BLaER1 treated with 17β-estradiol and CSF1 and Interleukin-3, amounts not matched to agents 10 nM and 100 nM (cell line): ENCODE measurements around the gene CNN1.
A peak's percentile ranks its signal among the peaks of the same experiment; 100 is the strongest.

ENCODE experiments used
- H3K27ac ChIP-seq, 11 experiments: shearing (Covaris generic); formaldehyde crosslinking; 2 replicates each; pipeline ENCODE4 v1.8.1; 2022
- H3K27me3 ChIP-seq, 11 experiments: shearing (Covaris generic); formaldehyde crosslinking; 2 replicates each; pipeline ENCODE4 v1.8.1; 2022
- H3K36me3 ChIP-seq, 11 experiments: shearing (Covaris generic); formaldehyde crosslinking; 2 replicates each; pipeline ENCODE4 v1.8.1; 2022
- H3K4me1 ChIP-seq, 10 experiments: shearing (Covaris generic); formaldehyde crosslinking; 2 replicates each; pipeline ENCODE4 v1.8.1; 2022
- H3K4me2 ChIP-seq, 11 experiments: shearing (Covaris generic); formaldehyde crosslinking; 2 replicates each; pipeline ENCODE4 v1.8.1; 2022
- H3K4me3 ChIP-seq, 10 experiments: shearing (Covaris generic); formaldehyde crosslinking; 2 replicates each; pipeline ENCODE4 v1.8.1; 2022
- H3K9ac ChIP-seq, 11 experiments: shearing (Covaris generic); formaldehyde crosslinking; 2 replicates each; pipeline ENCODE4 v1.8.1; 2022
- H3K9me3 ChIP-seq, 11 experiments: shearing (Covaris generic); formaldehyde crosslinking; replicated peaks in 1 of 11; 2 replicates each; pipeline ENCODE4 v1.8.1; 2022
- H4K20me1 ChIP-seq, 11 experiments: shearing (Covaris generic); formaldehyde crosslinking; 2 replicates each; pipeline ENCODE4 v1.8.1; 2022
- Cebpa-rat ChIP-seq, 11 experiments: shearing (Covaris generic); IDR thresholded peaks; 2 replicates each; pipeline ENCODE4 v1.8.1; 2022

Gene CNN1

DNA sequence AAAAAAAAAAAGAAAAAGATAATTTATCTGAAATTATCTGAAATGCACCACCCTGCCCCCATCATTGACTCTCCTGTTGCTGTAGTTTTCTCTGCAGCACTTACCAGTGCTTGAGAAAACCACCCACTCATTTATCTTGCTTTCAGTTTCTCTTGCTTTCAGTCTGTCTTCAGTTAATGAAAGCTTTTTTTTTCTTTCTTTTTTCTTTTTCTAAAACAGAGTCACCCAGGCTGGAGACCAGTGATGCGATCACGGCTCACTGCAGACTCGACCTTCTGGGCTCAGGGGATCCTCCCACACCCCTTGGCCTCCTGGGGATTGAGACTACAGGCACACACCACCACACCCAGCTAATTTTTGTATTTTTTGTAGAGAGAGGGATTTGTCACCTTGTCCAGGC lies 43.1 kb downstream of the CNN1 start:
- Histone ChIP-seq H3K4me1 (peaks cover 73 to 99% (median 83%) of the 10 kb centered on the region in 10 experiments), H3K4me3 (peak overlapping the region in 6 of 10 experiments; percentile 2 to 48 (median 24); a peak in 6 of 20 replicates), H3K36me3 (no peaks in the 10 kb centered on the region), H3K9ac (peak overlapping the region; percentile 7 to 67 (median 50); a peak in 17 of 22 replicates), H4K20me1 (peaks cover 0 to 12% (median 0%) of the 10 kb centered on the region in 11 experiments; a peak in 3 of 22 replicates), H3K27me3 (peaks cover 19 to 33% (median 28%) of the 10 kb centered on the region in 11 experiments), H3K27ac (peak overlapping the region; percentile 7 to 75 (median 65); a peak in 20 of 22 replicates), H3K9me3 (no peaks in the 10 kb centered on the region), H3K4me2 (peak overlapping the region; percentile 77 to 97 (median 88))
- TF ChIP-seq Cebpa-rat (IDR thresholded peaks at IDR 0.05), result no peak

- Histone ChIP-seq H3K4me1 (peaks cover 34 to 59% (median 46%) of the 10 kb centered on the region in 10 experiments), H3K27ac (peak overlapping the region in 1 of 11 experiments; percentile 2; a peak in 1 of 22 replicates), H3K9ac (no peak overlapping the region), H3K4me2 (peak overlapping the region; percentile 14 to 56 (median 35); a peak in 16 of 22 replicates), H4K20me1 (no peaks in the 10 kb centered on the region), H3K4me3 (no peak overlapping the region), H3K27me3 (no peaks in the 10 kb centered on the region), H3K9me3 (no peaks in the 10 kb centered on the region), H3K36me3 (no peaks in the 10 kb centered on the region)
- TF ChIP-seq Cebpa-rat (IDR thresholded peaks at IDR 0.05), result no peak
Observed at GRCh38 chr19:11586331-11586730, 47.7 kb downstream of the CNN1 start.

DNA sequence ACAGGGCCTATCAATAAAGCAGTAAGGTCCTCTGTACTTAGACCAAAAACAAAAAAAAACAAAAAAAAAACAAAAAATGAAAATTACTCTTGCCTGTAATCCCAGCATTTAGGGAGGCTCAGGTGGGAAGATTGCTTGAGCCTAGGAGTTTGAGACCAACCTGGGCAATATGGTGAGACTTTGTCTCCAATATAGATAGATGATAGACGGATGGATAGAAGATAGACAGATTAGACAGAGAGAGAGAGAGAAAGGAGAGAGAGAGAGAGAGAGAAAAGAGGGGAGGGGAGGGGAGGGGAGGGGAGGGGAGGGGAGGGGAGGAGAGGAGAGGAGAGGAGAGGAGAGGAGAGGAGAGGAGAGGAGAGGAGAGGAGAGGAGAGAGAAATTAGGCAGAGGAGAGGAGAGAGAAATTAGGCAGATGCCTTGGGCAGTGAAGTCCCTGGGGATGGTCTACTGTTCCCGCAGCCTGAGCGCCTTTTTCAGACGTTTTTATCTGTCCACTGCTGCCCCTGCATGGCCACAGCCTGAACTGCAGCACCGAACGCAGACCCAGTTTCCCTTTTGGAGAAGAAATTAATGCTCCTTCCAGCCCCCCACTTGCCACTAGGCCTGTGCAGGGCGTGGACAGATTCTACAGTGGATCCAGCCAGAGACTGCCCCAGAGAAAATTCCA lies 48.8 kb downstream of the CNN1 start:
- Histone ChIP-seq H3K9me3 (no peaks in the 10 kb centered on the region), H3K27ac (no peak overlapping the region), H3K27me3 (no peaks in the 10 kb centered on the region), H3K9ac (0 out of 22 replicates have a peak overlapping the region, but pooled peaks of 2 of the 11 experiments have one; percentile 35 to 37), H3K4me2 (peak overlapping the region in 6 of 11 experiments; percentile 7 to 56 (median 48); a peak in 5 of 22 replicates), H3K4me1 (peaks cover 25 to 48% (median 38%) of the 10 kb centered on the region in 10 experiments), H3K36me3 (no peaks in the 10 kb centered on the region), H4K20me1 (no peaks in the 10 kb centered on the region), H3K4me3 (no peak overlapping the region)
- TF ChIP-seq Cebpa-rat (IDR thresholded peaks at IDR 0.05), result no peak

- no peak for TF ChIP-seq Cebpa-rat (IDR thresholded peaks at IDR 0.05)
- Histone ChIP-seq H4K20me1 (no peaks in the 10 kb centered on the region), H3K9me3 (no peaks in the 10 kb centered on the region), H3K4me2 (0 out of 22 replicates have a peak overlapping the region, but pooled peaks of 1 of the 11 experiments have one; percentile 25), H3K9ac (0 out of 22 replicates have a peak overlapping the region, but pooled peaks of 2 of the 11 experiments have one; percentile 35 to 37), H3K36me3 (no peaks in the 10 kb centered on the region), H3K4me3 (no peak overlapping the region), H3K27me3 (no peaks in the 10 kb centered on the region), H3K27ac (no peak overlapping the region), H3K4me1 (peaks cover 31 to 48% (median 40%) of the 10 kb centered on the region in 10 experiments)
Observed at GRCh38 chr19:11587975-11588631, 49.5 kb downstream of the CNN1 start.

DNA sequence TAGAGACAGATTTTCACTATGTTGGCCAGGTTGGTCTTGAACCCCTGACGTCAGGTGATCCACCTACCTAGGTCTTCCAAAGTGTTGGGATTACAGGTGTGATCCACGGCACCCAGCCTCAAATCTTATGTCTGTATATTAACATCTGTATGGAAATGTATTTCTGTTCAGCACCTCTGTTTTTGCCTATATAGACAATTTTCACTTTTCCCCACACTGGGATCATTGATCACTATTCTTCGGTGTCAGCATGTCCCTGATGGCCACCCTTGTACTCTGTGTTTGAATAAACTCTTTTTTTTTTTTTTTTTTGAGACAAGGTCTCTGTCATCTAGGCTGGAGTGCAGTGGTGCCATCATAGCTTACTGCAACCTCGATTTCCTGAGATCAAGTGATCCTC lies 55.4 kb downstream of the CNN1 start:
- TF ChIP-seq Cebpa-rat (IDR thresholded peaks at IDR 0.05), result no peak
- Histone ChIP-seq H4K20me1 (peaks cover 0 to 17% (median 12%) of the 10 kb centered on the region in 11 experiments; a peak in 12 of 22 replicates), H3K4me1 (peaks cover 23 to 48% (median 38%) of the 10 kb centered on the region in 10 experiments), H3K36me3 (peaks cover 0 to 9% (median 5%) of the 10 kb centered on the region in 11 experiments; a peak in 20 of 22 replicates), H3K4me2 (peak overlapping the region in 5 of 11 experiments; percentile 52 to 76 (median 69); a peak in 4 of 22 replicates), H3K27ac (no peak overlapping the region), H3K9ac (no peak overlapping the region), H3K4me3 (no peak overlapping the region), H3K27me3 (no peaks in the 10 kb centered on the region), H3K9me3 (peaks cover 0 to 3% (median 1%) of the 10 kb centered on the region in 11 experiments; a peak in 5 of 22 replicates)

DNA sequence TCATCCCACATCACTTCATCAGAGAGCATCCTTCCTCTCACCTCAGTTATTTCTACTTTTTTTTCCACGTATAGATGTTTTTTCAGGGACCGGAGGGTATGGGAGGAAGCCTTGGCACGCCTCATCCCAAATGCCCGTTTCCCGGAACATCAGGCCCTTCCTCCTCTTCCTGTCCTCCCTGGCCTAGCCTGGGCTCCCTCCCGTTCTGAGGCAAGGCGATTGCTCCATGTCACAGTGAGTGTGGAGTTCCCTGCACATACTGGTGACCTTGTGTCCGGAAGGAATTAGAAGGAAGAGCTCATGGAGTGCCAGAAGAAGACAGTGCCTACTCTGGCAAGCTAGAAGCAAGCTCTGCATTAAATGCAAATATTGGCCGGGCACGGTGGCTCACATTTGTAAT lies 57.5 kb downstream of the CNN1 start:
- Histone ChIP-seq H3K36me3 (peaks cover 0 to 29% (median 26%) of the 10 kb centered on the region in 11 experiments; a peak in 20 of 22 replicates), H4K20me1 (peaks cover 0 to 38% (median 20%) of the 10 kb centered on the region in 11 experiments; a peak in 13 of 22 replicates), H3K9ac (peak overlapping the region in 6 of 11 experiments; percentile 96 to 99 (median 98); a peak in 8 of 22 replicates), H3K27me3 (no peaks in the 10 kb centered on the region), H3K4me2 (peak overlapping the region; percentile 62 to 93 (median 75); a peak in 18 of 22 replicates), H3K27ac (peak overlapping the region in 9 of 11 experiments; percentile 95 to 100 (median 97); a peak in 10 of 22 replicates), H3K9me3 (peaks cover 0 to 24% (median 20%) of the 10 kb centered on the region in 11 experiments; a peak in 16 of 22 replicates), H3K4me1 (peaks cover 30 to 57% (median 48%) of the 10 kb centered on the region in 10 experiments), H3K4me3 (peak overlapping the region in 1 of 10 experiments; percentile 88; a peak in 4 of 20 replicates)
- TF ChIP-seq Cebpa-rat (IDR thresholded peaks at IDR 0.05), result no peak

GRCh38 chr19:11597202-11598102 lies 58.8 kb downstream of the CNN1 start, which contains the start of gene ZNF627:
TSS of gene ZNF627 (plus strand) at chr19:11597483. CDS start at chr19:11597628, 145 bp downstream.
- H3K27me3 ChIP-seq, result no peaks in the 10 kb centered on the region
- peak within 1 kb of the TSS; percentile 95 to 100 (median 97) for H3K27ac ChIP-seq
- H3K4me3 ChIP-seq, result peak within 1 kb of the TSS; percentile 84 to 99 (median 92)
- peaks cover 3 to 37% (median 33%) of the 10 kb centered on the region in 11 experiments; a peak in 20 of 22 replicates for H3K9me3 ChIP-seq
- H3K4me2 ChIP-seq, result peak within 1 kb of the TSS; percentile 76 to 96 (median 84)
- H3K9ac ChIP-seq, result peak within 1 kb of the TSS; percentile 95 to 99 (median 97)
- peaks cover 30 to 51% (median 46%) of the 10 kb centered on the region in 10 experiments for H3K4me1 ChIP-seq
- no peak for TF ChIP-seq Cebpa-rat (IDR thresholded peaks at IDR 0.05)
- H3K36me3 ChIP-seq, result peaks cover 6 to 42% (median 38%) of the 10 kb centered on the region in 11 experiments; a peak in 21 of 22 replicates
- H4K20me1 ChIP-seq, result peaks cover 0 to 48% (median 23%) of the 10 kb centered on the region in 11 experiments; a peak in 14 of 22 replicates

GRCh38 chr19:11598103-11598483 lies 59.4 kb downstream of the CNN1 start:
- H3K9ac ChIP-seq, result peak overlapping the region; percentile 95 to 99 (median 97)
- no peak for TF ChIP-seq Cebpa-rat (IDR thresholded peaks at IDR 0.05)
- H3K27ac ChIP-seq, result peak overlapping the region; percentile 95 to 100 (median 97)
- peaks cover 24 to 44% (median 40%) of the 10 kb centered on the region in 10 experiments for H3K4me1 ChIP-seq
- H4K20me1 ChIP-seq, result peaks cover 0 to 55% (median 23%) of the 10 kb centered on the region in 11 experiments; a peak in 14 of 22 replicates
- H3K4me3 ChIP-seq, result peak overlapping the region; percentile 84 to 99 (median 92)
- peaks cover 9 to 43% (median 40%) of the 10 kb centered on the region in 11 experiments; a peak in 21 of 22 replicates for H3K9me3 ChIP-seq
- peak overlapping the region; percentile 67 to 96 (median 80) for H3K4me2 ChIP-seq
- no peaks in the 10 kb centered on the region for H3K27me3 ChIP-seq
- peaks cover 12 to 48% (median 45%) of the 10 kb centered on the region in 11 experiments for H3K36me3 ChIP-seq
